ENCODE results near the gene SCLY.

SCLY gene

DNA sequence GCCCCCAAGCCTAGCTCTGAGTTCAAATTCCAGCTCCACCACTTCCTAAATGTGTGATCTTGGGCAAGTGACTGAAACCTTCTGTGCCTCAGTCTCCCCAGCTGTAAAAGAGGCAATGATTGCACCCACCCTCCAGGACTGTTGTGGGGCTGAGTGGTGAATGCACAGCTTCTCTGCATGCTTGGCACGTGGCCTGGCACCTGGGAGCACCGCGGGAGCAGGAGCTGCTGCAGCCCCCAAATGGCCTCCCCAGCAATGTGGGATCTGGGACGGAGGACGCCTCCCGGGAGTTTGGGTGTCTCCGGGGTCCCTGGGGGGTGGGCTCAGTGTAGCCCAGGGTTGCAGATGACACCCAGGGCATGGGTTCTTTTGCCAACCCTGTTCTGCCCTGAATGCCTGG, 79.2 kb downstream of the SCLY start:
- no peaks in the 10 kb centered on the region for H3K9me3 ChIP-seq (ENCODE audit: control insufficient read depth in 1 of 2, low read length in 2 of 2)
- H3K27me3 ChIP-seq (ENCODE audit: control insufficient read depth in 1 of 2, insufficient read depth in 2 of 2, low read length in 2 of 2): no peaks in the 10 kb centered on the region
- H3K9ac ChIP-seq (ENCODE audit: low read depth in 1 of 2, low read length in 2 of 2): no peak overlapping the region
- H3K36me3 ChIP-seq (ENCODE audit: control insufficient read depth in 1 of 2, insufficient read depth in 2 of 2, low read length in 2 of 2): no peaks in the 10 kb centered on the region
- no peak overlapping the region for H3K4me3 ChIP-seq (ENCODE audit: low read depth in 1 of 2, low read length in 2 of 2)
- no peak overlapping the region for H3K27ac ChIP-seq (ENCODE audit: low read depth, low read length)
- H3K4me1 ChIP-seq (ENCODE audit: control insufficient read depth in 1 of 2, insufficient read depth in 2 of 2, low read length in 2 of 2): peaks cover 22 to 38% of the 10 kb centered on the region in 2 donors

DNA sequence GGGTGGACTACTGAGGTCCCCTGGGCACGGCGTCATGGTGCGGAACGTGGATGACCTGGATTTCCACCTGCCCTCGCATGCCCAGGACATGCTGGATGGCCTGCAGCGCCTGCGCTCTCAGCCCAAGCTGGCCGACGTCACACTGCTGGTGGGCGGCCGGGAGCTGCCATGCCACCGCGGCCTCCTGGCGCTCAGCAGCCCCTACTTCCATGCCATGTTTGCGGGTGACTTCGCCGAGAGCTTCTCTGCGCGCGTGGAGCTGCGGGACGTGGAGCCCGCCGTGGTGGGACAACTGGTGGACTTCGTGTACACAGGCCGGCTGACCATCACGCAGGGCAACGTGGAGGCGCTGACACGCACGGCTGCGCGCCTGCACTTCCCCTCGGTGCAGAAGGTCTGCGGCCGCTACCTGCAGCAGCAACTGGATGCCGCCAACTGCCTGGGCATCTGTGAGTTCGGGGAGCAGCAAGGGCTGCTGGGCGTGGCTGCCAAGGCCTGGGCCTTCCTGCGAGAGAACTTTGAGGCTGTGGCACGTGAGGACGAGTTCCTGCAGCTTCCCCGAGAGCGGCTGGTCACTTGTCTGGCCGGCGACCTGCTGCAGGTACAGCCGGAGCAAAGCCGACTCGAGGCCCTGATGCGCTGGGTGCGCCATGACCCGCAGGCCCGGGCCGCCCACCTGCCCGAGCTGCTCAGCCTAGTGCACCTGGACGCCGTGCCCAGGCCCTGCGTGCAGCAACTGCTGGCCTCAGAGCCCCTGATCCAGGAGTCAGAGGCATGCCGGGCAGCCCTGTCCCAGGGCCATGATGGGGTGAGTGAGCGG, 80.1 kb downstream of the SCLY start:
- no peak overlapping the region for H3K9ac ChIP-seq (ENCODE audit: low read depth in 1 of 2, low read length in 2 of 2)
- H3K27me3 ChIP-seq (ENCODE audit: control insufficient read depth in 1 of 2, insufficient read depth in 2 of 2, low read length in 2 of 2): no peaks in the 10 kb centered on the region
- no peaks in the 10 kb centered on the region for H3K9me3 ChIP-seq (ENCODE audit: control insufficient read depth in 1 of 2, low read length in 2 of 2)
- H3K36me3 ChIP-seq (ENCODE audit: control insufficient read depth in 1 of 2, insufficient read depth in 2 of 2, low read length in 2 of 2): no peaks in the 10 kb centered on the region
- H3K27ac ChIP-seq (ENCODE audit: low read depth, low read length): no peak overlapping the region
- H3K4me3 ChIP-seq (ENCODE audit: low read depth in 1 of 2, low read length in 2 of 2): no peak overlapping the region
- H3K4me1 ChIP-seq (ENCODE audit: control insufficient read depth in 1 of 2, insufficient read depth in 2 of 2, low read length in 2 of 2): peaks cover 22 to 38% of the 10 kb centered on the region in 2 donors

DNA sequence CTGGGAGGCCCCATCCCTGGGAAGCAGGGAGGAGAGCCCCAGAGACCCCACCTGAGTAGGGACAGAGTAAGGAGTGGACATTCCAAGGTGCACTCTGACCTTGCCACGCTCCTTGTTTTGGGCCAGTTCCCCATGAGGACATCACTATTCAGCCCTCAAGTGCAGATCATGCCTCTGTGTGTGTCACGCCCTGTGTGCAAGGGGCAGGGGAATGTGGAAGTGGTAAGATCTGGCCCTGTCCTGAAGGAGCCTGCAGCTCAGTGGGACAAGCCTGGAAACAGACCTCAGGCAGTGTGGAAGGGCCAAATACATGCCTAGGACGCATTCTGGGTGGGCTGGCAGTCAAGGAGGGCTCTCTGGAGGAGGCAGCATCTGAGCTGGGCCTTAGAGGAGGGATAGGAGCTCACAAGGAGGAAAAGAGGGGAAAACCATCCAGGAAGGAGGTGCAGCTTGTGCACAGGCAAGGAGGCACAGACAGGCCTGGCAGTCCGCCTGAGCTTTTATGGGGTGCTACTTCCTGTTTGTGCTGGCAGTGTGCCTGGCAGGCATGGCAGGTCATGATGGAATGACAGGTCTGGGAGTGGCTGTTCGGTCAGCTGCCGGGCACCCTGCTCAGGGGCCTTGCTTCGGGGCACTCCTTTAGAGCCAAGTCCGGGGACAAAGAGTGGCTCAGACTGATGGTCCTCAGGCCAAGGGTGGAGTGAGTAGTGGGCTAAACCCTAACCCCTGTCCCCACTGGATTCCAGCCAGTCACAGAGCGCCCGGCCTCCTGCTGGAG, 80.9 kb downstream of the SCLY start:
- no peak overlapping the region for H3K4me3 ChIP-seq (ENCODE audit: low read depth in 1 of 2, low read length in 2 of 2)
- no peak overlapping the region for H3K9ac ChIP-seq (ENCODE audit: low read depth in 1 of 2, low read length in 2 of 2)
- no peaks in the 10 kb centered on the region for H3K36me3 ChIP-seq (ENCODE audit: control insufficient read depth in 1 of 2, insufficient read depth in 2 of 2, low read length in 2 of 2)
- H3K27ac ChIP-seq (ENCODE audit: low read depth, low read length): no peak overlapping the region
- H3K9me3 ChIP-seq (ENCODE audit: control insufficient read depth in 1 of 2, low read length in 2 of 2): no peaks in the 10 kb centered on the region
- H3K4me1 ChIP-seq (ENCODE audit: control insufficient read depth in 1 of 2, insufficient read depth in 2 of 2, low read length in 2 of 2): peaks cover 22 to 38% of the 10 kb centered on the region in 2 donors
- H3K27me3 ChIP-seq (ENCODE audit: control insufficient read depth in 1 of 2, insufficient read depth in 2 of 2, low read length in 2 of 2): no peaks in the 10 kb centered on the region

DNA sequence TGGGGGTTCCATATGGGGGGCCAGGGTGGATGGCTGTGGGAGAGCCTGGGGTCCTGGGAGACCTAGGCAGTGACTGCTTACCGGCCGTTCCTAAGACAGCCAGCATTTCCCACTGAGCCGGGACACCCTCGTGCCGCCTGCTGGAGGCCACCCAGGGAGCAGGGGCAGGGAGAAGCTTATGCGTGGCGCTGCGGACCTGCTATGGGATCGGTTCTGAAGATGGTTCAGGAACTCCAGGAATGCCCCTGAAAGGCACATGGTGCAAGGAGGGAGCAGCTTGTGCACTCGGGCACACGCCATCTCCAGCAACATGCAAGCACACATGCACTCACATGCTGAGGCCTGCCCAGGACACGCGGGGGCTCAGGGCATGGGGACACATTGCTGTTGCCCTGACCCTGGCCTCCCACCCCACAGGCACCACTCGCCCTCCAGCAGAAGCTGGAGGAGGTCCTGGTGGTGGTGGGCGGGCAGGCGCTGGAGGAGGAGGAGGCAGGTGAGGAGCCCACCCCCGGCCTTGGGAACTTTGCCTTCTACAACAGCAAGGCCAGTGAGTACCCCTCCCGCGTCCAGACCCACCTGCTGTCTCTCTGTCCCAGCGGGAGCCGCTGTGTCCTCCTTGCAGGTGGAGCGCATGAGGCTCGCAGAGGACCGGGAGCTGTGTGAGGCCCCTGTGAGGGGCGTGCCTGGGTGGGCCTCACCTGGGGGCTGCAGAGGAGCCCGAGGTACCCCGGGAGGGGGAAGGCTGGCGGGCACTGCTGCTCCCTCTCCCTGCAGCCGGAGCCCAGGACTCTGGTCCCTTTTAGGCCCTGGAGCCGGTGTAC, 81.8 kb downstream of the SCLY start:
- Histone ChIP-seq H3K9ac (ENCODE audit: low read depth in 1 of 2, low read length in 2 of 2) (no peak overlapping the region), H3K27ac (ENCODE audit: low read depth, low read length) (no peak overlapping the region), H3K36me3 (ENCODE audit: control insufficient read depth in 1 of 2, insufficient read depth in 2 of 2, low read length in 2 of 2) (no peaks in the 10 kb centered on the region), H3K4me1 (ENCODE audit: control insufficient read depth in 1 of 2, insufficient read depth in 2 of 2, low read length in 2 of 2) (peaks cover 22 to 38% of the 10 kb centered on the region in 2 donors), H3K27me3 (ENCODE audit: control insufficient read depth in 1 of 2, insufficient read depth in 2 of 2, low read length in 2 of 2) (no peaks in the 10 kb centered on the region), H3K9me3 (ENCODE audit: control insufficient read depth in 1 of 2, low read length in 2 of 2) (no peaks in the 10 kb centered on the region), H3K4me3 (ENCODE audit: low read depth in 1 of 2, low read length in 2 of 2) (no peak overlapping the region)

DNA sequence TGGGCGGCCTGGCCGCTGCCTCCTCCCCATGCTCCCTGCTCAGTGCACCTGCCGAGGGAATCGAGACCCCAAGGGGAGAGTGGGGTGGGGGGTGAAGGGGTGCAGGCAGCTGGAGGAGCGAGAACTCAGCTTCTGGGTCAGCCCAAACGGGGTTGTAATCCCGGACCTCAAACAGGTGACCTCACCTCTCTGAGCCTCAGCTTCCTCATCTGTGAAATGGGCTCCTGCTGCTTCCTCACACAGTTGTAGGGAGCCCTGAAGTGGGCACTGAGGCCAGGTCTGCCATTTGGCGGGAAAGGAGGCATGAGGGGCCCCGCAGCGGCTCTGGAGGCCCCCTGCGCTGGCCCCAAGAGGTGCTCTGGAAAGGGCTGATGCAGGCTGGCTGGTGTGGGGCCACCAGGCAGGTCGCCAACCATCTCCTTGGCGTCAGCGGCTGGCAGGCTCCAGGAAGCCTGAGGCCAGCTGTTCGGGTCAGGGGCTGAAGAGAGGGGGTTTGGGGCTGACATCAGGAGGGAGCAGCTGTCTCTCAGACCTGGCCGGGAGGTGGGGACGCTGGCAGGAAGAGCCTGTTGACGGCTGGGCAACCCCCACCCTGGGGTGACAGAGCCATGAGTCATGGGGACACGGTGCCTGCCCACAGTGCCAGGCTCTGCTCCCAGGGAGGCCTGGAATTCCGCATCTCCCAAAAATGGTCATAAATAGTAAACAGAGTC, 82.6 kb downstream of the SCLY start:
- H3K36me3 ChIP-seq (ENCODE audit: control insufficient read depth in 1 of 2, insufficient read depth in 2 of 2, low read length in 2 of 2): no peaks in the 10 kb centered on the region
- H3K9me3 ChIP-seq (ENCODE audit: control insufficient read depth in 1 of 2, low read length in 2 of 2): no peaks in the 10 kb centered on the region
- H3K4me1 ChIP-seq (ENCODE audit: control insufficient read depth in 1 of 2, insufficient read depth in 2 of 2, low read length in 2 of 2): peaks cover 22 to 38% of the 10 kb centered on the region in 2 donors
- no peak overlapping the region for H3K27ac ChIP-seq (ENCODE audit: low read depth, low read length)
- no peak overlapping the region for H3K4me3 ChIP-seq (ENCODE audit: low read depth in 1 of 2, low read length in 2 of 2)
- H3K27me3 ChIP-seq (ENCODE audit: control insufficient read depth in 1 of 2, insufficient read depth in 2 of 2, low read length in 2 of 2): no peaks in the 10 kb centered on the region
- H3K9ac ChIP-seq (ENCODE audit: low read depth in 1 of 2, low read length in 2 of 2): no peak overlapping the region

DNA sequence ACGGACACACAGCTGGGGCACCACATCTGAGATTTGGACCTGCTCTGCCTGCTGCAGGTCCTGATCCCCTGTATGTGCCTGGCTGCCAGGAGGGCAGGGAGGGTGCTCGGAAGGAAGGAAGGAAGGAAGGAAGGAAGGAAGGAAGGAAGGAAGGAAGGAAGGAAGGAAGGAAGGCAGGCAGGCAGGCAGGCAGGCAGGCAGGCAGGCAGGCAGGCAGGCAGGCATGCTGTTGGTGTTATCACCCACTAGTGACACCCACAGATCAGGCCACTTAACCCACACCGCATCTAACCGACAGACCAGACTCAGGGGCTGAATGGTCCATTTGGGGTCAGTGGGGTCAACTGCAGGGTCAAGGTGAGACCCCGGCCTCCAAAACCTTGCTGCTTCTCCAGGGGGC, 83.5 kb downstream of the SCLY start:
- Histone ChIP-seq H3K27ac (ENCODE audit: low read depth, low read length) (no peak overlapping the region), H3K27me3 (ENCODE audit: control insufficient read depth in 1 of 2, insufficient read depth in 2 of 2, low read length in 2 of 2) (no peaks in the 10 kb centered on the region), H3K4me1 (ENCODE audit: control insufficient read depth in 1 of 2, insufficient read depth in 2 of 2, low read length in 2 of 2) (peaks cover 22 to 38% of the 10 kb centered on the region in 2 donors), H3K9me3 (ENCODE audit: control insufficient read depth in 1 of 2, low read length in 2 of 2) (no peaks in the 10 kb centered on the region), H3K9ac (ENCODE audit: low read depth in 1 of 2, low read length in 2 of 2) (no peak overlapping the region), H3K36me3 (ENCODE audit: control insufficient read depth in 1 of 2, insufficient read depth in 2 of 2, low read length in 2 of 2) (no peaks in the 10 kb centered on the region), H3K4me3 (ENCODE audit: low read depth in 1 of 2, low read length in 2 of 2) (no peak overlapping the region)

DNA sequence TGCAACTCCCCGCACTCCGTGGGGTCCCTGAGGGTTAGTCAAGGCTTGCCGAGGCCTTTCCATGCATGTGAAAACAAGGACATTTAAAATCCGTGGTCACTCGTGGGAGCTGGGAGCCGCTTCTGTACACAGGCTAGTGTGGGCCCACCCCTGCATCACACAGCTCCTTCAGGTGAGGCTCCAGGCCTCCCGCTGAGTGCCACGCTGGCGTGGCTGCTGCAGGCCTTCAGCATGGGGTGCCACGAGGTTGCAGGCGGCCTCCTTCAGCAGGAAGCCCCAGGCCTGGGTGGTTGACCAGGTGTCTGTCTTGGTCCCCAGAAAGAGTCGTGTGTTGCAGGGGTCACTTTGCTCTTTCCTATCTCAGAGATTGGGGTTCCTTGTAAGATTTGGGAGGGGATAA, 84.2 kb downstream of the SCLY start:
- Histone ChIP-seq H3K27ac (ENCODE audit: low read depth, low read length) (no peak overlapping the region), H3K9ac (ENCODE audit: low read depth in 1 of 2, low read length in 2 of 2) (no peak overlapping the region), H3K36me3 (ENCODE audit: control insufficient read depth in 1 of 2, insufficient read depth in 2 of 2, low read length in 2 of 2) (no peaks in the 10 kb centered on the region), H3K4me3 (ENCODE audit: low read depth in 1 of 2, low read length in 2 of 2) (no peak overlapping the region), H3K27me3 (ENCODE audit: control insufficient read depth in 1 of 2, insufficient read depth in 2 of 2, low read length in 2 of 2) (no peaks in the 10 kb centered on the region), H3K4me1 (ENCODE audit: control insufficient read depth in 1 of 2, insufficient read depth in 2 of 2, low read length in 2 of 2) (peaks cover 22 to 32% of the 10 kb centered on the region in 2 donors), H3K9me3 (ENCODE audit: control insufficient read depth in 1 of 2, low read length in 2 of 2) (no peaks in the 10 kb centered on the region)

DNA sequence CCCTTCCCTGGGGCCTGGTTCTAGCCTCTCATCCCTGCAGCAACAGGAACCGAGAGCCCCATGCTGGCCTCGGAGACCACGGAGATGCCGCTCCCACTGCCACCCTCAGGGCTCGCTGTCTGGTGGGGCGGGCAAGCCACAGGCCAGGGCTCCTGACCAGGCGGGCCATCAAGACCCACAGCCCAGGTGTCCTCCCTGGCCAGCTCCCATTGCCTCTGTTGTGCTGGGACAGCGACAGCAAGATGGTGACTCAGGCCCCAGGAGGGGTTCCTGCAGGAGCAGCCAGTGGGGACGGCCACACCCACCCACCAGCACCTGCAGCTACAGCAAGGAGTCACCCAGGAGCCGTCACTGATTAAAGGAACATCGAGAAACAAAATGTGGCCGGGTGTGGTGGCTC, 85.0 kb downstream of the SCLY start:
- no peak overlapping the region for H3K4me3 ChIP-seq (ENCODE audit: low read depth in 1 of 2, low read length in 2 of 2)
- H3K9me3 ChIP-seq (ENCODE audit: control insufficient read depth in 1 of 2, low read length in 2 of 2): no peaks in the 10 kb centered on the region
- H3K9ac ChIP-seq (ENCODE audit: low read depth in 1 of 2, low read length in 2 of 2): no peak overlapping the region
- H3K27ac ChIP-seq (ENCODE audit: low read depth, low read length): no peak overlapping the region
- peaks cover 22 to 30% of the 10 kb centered on the region in 2 donors for H3K4me1 ChIP-seq (ENCODE audit: control insufficient read depth in 1 of 2, insufficient read depth in 2 of 2, low read length in 2 of 2)
- H3K27me3 ChIP-seq (ENCODE audit: control insufficient read depth in 1 of 2, insufficient read depth in 2 of 2, low read length in 2 of 2): no peaks in the 10 kb centered on the region
- no peaks in the 10 kb centered on the region for H3K36me3 ChIP-seq (ENCODE audit: control insufficient read depth in 1 of 2, insufficient read depth in 2 of 2, low read length in 2 of 2)

DNA sequence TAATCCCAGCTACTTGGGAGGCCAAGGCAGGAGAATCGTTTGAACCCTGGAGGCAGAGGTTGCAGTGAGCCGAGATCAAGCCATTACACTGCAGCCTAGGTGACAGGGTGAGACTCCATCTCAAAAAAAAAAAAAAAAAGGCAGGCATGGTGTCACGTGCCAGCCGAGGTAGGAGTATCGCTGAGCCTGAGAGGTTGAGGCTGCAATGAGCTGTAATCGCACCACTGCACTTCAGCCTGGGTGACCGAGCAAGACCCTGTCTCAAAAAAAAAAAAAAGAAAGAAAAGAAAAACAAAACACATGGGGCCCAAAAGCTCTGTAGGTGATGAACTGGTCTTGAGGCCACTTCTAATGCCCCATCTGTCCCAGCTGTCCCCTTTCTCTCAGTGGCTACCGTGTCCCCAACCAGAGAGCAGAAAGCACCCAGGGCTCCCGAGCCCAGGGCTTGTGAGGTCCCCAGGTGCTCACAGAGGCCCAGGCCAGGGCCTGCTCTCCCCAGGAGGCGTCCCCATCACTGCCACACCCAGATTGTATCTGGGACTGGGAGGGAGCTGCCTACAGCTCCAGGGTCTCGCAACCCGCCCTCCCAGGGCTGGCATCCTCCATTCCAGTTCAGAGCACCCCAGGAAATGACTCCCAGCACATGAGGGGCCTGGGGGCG, 86.2 kb downstream of the SCLY start:
- Histone ChIP-seq H3K9ac (ENCODE audit: low read depth in 1 of 2, low read length in 2 of 2) (no peak overlapping the region), H3K36me3 (ENCODE audit: control insufficient read depth in 1 of 2, insufficient read depth in 2 of 2, low read length in 2 of 2) (no peaks in the 10 kb centered on the region), H3K4me1 (ENCODE audit: control insufficient read depth in 1 of 2, insufficient read depth in 2 of 2, low read length in 2 of 2) (peaks cover 14 to 18% of the 10 kb centered on the region in 2 donors), H3K27me3 (ENCODE audit: control insufficient read depth in 1 of 2, insufficient read depth in 2 of 2, low read length in 2 of 2) (no peaks in the 10 kb centered on the region), H3K27ac (ENCODE audit: low read depth, low read length) (no peak overlapping the region), H3K4me3 (ENCODE audit: low read depth in 1 of 2, low read length in 2 of 2) (no peak overlapping the region), H3K9me3 (ENCODE audit: control insufficient read depth in 1 of 2, low read length in 2 of 2) (no peaks in the 10 kb centered on the region)
